Stimulated activated CD8-positive, alpha-beta memory T cell treated with anti-CD3 and anti-CD28 coated beads, Interleukin-7, amount 100 ng/mL, for 24 hours (primary cell): ENCODE data around the gene ESPN.
"Not testable (repeated sequence)": the region's sequence is repeated elsewhere in the genome, so short reads cannot be mapped to it uniquely, and the experiment has no call there.

Experiments
- DNase-seq: peaks from one replicate; pipeline ENCODE4 v3.0.0-alpha.2; 2020; ENCODE audit warnings: low read depth

Gene ESPN

DNA sequence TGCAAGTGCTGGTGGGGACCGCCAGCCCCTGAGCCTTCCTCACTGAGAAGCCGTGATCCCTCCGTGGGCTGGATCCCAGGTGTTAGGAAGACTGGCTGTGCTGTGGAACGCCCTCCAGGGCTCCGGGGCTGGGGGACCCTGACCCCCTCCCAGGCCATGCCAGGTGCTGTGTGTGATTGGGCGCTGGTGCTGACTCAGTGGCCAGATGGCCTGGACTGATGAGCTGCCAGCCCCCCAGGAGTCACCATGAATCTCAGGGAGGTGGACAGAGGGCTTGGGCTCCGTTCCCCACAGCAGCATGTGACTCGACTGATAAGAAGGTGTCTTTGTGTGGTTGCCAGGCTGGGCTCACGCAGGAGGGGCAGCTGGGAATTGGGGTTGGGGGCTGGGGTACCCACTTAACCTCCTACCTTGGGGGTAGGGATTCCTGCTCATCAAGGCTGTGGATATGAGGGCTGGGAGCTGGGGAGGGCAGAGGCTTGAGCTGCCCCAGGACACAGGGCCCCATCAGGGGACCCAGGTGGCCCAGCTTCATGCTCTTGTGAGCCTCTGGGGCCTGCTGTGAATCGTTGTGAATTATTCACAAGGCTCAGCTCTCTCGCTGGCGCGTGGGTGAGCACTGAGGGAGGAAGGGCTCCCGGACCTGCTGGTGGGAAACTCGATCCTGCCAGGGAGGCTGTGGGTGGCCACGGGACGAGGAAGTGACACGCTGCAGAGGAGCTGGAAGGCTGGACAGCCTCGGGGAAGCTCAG is 5.3 kb downstream of the ESPN start:
- DNase-seq = not testable (repeated sequence)

DNA sequence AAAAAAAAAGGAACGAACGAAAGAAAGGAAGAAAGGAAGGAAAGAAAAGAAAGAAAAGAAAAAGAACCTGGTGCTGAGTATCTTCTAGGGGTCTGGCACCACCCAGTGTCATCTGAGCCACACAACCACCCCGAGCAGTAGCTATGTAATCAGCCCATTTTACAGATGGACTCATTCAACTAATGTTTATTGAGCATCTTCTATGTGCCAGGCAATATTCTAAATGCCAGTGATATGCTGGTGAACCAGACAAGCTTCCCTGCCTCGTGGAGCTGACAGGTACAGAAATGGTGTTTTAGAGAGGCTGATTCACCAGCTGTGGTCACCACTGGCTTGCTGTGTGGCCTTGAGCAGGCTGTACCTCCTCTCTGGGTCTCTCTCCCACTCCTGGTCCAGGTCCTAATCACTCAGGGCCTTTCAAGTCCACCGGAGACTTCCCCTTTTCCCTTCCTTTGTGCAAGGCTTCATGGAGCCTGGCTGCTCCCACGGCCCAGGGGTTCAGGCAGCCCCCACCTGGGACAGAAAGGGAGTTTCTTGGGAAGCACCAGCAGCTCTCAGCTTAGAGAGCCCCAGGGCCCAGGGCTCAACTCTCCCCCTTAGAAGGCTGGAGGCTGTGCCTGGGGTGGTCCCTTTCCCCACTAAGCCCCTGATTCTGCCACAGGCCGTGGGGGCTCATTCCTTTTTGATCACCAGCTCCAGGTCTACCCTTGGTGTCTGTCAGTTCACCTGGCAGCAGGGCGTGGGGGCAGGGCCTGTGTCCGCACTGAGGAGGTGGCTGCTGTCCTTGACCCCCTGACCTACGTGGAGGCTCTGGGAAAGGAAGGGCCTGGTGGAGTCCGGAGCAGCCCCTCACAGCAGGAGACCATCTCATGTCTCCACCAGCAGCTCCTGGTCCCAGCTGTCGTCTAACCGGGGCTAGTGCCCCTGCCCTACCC is 7.3 kb downstream of the ESPN start:
- DNase-seq = not testable (repeated sequence)

DNA sequence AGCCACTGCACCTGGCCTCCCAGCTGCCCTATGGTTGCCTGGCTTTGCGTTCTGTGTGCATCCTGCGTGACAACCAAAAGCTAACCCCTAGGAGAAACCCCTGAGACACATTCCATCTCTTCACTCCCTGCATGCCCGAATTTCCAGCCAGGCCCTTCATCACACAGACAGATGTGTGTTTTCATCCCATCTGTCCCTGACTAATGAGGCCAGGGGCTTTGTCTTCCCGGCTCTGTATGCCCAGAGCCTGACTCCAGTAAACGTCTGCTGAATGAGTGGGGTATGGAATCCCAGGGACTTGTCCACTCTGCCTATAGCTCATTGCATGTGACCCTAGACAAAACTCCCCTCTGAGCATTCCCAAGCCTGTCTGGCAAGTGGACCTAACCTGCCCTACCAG is 9.6 kb downstream of the ESPN start:
- DNase-seq = no peak

DNA sequence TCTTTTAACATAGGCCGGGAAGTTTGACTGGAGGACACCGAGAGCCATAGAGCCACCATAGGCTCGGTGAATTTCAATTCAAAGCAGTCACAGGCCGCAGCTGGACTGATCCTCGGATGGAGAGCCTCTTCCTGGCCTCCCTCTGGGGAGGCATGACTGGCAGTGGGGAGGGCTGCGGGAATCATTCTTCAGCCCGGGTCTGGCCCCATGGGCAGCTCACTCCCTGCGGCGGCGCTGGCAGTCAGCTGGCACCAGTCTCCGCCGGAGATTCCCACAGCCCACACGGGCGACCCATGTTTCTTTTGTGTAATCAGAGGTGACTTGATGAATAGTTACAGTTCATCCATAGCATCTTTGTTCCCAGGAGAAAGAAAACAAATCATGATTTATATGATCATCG is 10.6 kb downstream of the ESPN start:
- DNase-seq = no peak

DNA sequence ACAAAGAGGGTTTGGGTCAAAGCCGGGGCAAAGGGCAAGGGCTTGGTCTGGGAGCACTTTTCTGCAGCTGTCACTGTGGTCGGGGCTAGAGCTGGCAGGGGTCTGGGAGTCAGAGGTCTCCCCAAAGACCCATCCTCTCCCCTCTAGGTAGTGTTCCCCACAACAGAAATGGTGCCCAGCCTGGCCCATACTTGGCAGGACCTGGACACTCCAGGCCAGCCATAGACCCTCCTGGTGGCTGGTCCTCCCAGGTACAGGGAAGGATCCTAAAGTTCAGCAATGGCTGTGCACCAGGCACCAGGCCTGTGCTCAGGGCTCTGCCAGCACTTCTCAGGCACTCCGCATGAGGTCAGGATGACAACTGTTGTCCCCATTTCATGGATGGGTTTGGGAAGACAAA is 11.0 kb downstream of the ESPN start:
- no peak for DNase-seq

DNA sequence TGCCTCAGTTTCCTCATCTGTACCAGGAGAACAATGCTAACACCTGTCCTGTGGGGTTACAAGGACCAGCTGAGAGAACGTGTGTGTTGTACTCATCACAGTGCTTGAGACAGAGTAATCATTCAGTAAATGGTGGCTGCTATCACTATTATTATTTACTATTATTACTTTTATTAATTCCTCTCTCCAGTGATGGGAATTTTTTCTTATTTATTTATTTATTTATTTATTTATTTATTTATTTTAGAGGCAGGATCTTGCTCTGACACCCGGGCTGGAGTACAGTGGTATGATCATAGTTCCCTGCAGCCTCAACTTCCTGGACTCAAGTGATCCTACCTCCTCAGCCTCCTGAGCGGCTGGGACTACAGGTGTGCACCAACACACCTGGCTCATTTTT is 11.7 kb downstream of the ESPN start:
- not testable (repeated sequence) for DNase-seq

DNA sequence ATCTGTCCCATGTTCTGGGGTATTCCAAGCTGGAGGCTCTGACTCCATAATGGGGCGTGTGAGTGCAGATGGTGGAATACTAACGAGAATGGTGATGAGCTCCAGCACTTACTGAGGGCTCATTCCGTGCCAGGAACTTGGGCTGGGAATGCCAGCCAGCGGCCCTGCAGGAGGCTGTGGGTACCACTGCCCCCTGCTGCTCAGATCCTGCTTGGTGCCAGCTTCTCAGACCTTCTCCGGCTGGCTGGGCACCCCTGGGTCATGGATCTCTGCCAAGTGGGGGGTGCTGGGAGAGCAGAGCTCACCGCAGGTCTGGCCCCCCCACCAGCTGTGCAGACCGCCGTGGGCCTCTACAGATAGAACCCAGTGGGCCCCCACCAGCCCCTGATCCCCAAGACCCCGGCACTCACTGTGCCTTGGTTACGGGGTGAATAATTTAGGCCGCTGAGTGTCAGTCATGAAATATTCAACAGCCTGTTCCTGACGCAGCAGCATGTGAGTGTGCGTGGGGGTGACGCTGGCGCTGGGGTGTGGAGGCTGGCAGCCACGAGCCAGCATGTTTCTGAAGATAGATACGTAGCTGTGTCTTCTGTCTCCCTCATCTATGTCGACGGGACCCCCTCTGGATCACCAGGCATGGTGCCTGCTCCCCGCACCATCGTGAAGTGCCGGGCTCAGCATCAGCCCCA is 12.6 kb downstream of the ESPN start:
- DNase-seq = not testable (repeated sequence)

DNA sequence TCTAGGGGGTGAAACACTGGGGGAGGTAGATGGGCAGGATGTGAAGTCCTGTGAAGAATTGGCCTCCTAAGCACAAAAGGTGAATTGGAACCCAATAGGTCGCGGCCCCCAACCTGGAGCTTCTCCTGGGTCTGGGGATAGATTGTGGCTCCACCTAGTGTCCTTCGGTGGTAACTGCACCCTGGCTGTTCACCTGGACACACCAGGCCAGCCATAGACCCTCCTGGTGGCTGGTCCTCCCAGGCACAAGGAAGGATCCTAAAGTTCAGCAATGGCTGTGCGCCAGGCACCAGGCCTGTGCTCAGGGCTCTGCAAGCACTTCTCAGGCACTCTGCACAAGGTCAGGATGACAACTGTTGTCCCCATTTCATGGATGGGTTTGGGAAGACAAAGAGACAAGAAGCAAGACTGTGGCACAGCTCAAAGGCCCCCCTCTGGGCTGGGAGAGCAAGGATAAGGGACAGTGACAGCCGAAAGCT is 13.5 kb downstream of the ESPN start:
- DNase-seq = peak; percentile 49

DNA sequence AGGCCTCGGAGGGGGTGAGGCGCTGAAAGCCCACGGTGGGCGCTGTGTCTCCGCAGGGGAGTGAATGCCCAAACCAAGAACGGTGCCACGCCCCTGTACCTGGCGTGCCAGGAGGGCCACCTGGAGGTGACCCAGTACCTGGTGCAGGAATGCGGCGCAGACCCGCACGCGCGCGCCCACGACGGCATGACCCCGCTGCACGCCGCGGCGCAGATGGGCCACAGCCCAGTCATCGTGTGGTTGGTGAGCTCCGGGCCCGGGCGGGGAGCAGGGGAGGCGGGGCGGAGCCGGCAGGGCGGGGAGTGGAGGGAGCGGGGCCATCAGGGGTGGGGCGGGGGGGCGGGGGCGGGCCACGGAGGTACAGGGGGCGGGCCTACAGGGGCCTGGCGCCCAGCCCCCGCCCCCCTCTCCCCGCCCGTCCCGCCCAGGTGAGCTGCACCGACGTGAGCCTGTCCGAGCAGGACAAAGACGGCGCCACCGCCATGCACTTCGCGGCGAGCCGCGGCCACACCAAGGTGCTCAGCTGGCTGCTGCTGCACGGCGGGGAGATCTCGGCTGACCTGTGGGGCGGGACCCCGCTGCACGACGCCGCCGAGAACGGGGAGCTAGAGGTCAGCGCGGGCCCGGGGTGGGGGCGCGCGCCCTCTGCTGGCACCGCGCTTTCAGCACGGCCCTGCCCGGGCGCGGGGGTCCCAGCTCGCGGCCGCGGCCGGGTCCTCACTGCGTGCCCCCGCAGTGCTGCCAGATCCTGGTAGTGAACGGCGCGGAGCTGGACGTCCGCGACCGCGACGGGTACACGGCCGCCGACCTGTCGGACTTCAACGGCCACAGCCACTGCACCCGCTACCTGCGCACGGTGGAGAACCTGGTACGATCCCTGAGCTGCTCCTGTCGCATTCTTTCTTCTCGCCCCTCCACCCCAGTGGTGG is 15.9 kb downstream of the ESPN start:
- no peak for DNase-seq

DNA sequence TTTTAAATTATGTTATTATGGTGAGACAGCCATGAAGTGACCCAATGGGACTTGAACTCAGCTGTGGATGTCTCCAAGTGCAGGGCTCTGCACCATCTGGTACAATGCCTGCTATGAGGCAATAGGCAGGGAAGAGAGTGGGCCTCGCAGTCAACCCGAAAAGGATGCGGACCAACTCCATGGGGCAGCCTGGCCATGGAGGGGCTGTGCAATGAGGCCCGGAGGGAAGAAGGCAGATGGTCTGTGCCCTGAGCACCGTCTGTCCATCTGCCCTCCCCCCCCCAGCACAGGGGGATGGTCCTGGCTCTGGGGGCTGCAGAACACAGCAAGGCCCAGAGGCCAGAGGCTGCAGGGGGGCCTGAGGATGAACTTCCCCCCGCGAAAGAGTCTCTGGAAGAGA is 17.0 kb downstream of the ESPN start:
- DNase-seq = no peak

DNA sequence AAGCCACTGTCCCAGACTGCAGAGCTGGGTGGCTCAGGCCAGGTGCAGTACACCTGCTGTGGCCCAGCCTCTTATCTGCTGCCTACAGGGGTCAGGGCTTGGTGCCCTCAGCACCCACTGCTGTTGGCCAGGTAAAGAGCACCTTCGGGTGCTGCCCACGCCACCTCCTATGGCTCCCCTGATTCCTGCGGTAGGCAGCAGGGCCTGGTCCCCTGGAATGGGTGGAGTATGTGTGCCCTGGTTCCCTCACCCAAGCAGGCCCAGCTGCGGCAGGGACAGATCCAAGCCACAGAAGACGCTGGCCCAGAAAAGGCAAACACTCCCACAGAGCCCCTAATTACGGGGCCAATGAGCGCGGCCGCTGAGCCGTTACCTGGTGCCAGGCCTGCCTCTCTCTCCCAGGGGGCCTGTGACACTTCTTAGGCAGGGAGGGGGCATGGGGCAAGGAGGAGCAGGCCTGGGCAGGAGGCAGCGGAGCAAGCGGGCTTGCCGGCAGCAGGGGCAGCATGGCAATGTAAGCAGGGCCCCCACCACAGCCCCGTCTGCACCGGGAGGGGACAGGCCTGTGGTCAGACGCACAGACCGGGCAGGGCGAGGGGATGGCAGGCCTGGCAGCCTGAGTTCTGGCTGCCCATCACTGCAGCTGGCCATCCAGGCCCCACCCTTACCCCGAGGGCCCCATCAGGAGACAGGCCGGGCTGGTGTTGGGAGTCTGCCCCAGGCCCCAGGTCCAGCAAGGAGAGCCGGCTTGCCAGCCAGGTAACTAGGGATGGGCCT is 19.0 kb downstream of the ESPN start:
- DNase-seq = no peak

DNA sequence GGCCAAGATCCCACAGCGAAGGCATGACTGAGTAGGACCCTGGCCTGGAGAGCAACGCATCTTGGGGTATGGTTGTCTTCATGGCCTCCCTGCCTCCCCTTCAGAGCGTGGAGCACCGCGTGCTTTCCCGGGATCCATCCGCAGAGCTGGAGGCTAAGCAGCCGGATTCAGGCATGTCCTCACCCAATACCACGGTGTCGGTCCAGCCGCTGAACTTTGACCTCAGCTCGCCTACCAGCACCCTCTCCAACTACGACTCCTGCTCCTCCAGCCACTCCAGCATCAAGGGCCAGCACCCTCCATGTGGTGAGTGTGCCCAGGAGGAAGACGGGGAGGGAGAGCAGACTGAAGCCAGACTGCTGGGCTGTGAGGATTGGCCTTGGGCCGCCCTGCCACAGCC is 19.8 kb downstream of the ESPN start:
- no peak for DNase-seq

DNA sequence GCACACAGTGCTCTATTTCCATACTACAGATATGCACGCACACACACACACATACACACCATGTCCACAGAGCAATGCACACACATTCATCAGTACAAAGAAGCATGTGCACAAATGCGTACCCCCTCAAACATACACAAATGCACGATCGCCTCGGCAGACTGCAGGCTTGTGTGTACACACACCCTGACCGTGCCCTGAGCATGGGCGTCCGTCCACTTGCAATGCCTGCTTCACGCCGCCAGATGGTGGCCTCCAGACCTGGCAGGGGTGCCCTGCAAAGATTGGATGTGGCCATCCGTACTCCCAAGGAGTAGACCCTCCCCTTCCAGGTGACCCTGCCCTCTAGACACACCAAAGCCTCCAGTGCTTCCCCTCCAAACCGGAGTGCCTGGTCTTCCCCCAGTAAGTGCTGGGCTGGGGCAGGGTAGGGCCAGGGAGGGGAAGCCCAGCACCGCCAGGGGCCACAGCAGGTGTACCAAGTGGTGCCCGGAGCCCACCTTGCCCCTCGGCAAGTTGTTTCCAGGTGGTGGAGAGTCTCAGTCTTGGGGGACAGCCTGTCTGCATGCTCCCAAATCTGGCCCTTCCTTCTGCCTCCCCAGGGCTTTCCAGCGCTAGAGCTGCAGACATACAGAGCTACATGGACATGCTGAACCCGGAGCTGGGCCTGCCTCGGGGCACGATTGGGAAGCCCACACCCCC is 20.6 kb downstream of the ESPN start:
- no peak for DNase-seq

DNA sequence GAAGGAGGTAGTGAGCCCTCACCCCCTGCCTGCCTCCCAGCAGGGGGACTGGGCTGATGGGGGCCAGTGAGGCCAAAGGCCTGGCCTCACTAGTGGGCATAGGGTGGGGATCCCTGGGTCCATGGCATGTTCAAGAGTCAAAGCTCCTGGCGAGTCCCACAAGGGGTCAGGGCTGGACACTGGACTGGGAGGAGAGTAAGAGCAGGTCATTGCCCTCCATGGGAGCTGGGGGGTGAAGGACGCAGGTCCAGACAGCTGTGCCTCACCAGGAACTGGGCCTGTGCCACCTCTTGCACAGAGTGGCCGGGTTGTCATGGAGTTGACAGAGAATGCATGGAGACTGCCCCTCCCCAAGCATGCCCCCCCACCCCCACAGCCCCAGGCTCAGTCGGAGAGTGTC is 21.4 kb downstream of the ESPN start:
- DNase-seq = not testable (repeated sequence)

DNA sequence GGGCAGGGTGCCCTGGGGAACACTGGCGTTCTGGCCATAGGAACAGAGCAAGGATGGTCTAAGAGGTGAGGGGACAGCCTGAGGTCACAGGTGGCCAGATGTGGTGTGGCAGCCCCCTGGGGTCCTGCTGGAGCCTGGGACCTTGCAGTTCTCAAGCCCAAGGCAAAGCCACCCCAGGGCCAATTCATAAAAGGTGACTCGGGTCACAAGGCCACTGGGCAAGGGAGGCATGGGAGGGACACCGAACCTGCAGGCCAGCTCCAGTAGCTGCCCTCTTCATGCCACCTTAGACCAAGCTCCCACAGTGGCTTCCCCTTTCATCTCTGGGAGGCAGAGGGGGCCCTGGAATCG is 22.1 kb downstream of the ESPN start:
- DNase-seq = no peak

DNA sequence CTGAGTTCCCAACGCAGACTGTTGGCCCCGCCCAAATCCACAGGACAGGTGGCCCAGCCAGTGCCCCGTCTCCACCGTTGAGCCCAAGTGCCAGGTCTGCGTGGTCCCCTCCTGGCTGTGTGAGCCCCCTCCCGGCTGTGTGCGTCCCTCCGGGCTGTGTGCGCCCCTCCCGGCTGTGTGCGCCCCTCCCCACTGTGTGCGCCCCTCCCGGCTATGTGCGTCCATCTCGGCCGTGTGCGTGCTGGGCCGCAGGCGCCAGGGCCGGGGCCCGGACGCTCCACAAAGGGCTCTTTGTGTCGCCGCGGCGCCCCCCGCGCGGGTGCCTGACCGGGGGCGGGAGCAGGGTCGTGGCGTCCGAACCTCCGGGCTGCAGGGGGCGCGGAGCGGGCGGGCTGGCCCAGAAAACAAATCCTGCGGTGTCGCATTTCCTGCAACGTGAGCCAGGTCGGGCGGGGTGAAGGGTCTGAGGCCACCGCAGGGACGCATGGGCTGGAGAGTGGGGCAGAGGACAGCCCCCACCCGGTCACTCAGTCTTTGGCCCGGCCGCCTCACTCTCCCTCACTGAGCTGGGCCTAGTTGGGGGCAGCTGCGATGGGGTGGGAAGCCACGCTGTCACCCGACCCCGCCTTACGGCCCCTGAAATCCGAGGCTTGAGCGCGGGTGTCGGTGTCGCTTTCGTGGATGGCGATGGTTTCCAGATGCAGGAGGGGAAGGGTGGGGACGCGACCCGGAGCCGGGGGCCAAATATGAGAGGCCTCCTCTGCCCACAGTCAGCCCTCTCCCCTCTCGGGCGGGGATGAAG is 22.6 kb downstream of the ESPN start:
- no peak for DNase-seq

DNA sequence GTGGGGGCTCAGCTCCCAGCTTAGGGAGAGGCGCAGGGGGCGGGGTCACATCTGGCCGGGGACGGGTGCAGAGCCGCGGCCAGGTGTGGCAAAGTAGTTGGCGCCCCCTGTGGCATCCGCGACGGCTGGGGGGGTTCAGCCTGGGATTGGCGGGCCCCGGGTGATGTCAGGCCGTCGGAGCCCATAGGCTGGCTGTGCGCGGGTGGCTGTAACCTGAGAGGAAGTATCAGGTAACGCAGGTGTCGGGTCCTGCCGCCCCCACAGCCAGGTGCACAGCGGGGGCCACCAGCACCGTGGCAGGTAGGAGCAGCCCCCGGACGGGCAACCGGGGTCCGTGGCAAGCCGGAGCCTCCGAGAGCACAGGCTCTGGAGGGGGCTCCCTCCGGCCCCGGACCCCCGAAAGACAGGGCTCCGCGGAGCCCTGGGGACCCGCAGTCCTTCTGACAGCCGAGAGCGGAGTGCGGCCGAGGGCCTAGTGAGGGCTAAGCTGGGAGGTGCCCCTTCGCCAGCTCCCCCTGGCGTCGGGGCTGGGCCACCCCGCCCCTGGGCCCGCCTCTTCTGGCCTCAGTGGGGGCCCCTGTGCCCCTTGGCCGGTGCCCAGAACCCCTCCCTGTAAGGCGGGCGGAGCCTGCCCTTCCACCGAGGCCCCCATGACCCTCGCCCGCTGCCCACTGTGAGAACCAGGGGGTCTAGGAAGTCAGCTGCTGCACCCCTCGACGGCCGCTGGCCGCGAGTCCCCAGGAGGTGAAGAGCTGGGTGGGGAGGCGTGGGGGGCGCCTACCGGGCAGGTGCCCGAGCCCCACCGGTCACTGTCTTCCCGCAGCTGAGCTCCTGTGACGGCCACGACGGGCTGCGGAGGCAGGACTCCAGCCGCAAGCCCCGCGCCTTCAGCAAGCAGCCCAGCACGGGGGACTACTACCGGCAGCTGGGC is 23.5 kb downstream of the ESPN start:
- DNase-seq = no peak
